DND-41 (cell line): Measurements from ENCODE around the gene TTBK1.

ENCODE experiments used
- ATAC-seq: fragments of 200-7000 bp; cut with Tn5 transposase; 3 replicates; pipeline ENCODE4 v1.9.1; 2021; ENCODE audit warnings: low read depth; ENCODE audit not compliant: insufficient read depth
- DNase-seq: peaks from one replicate; pipeline ENCODE4 v3.0.0-alpha.2; 2020
- H2AFZ ChIP-seq: 2 replicates; pipeline ENCODE4 v1.6.0; 2012; ENCODE audit warnings: low read depth, low read length
- H3K27ac ChIP-seq: 2 replicates; pipeline ENCODE4 v1.5.1; 2012; ENCODE audit warnings: low read length, inconsistent platforms
- H3K27me3 ChIP-seq: fragments of 200-600 bp; sonication (generic); 2 replicates; pipeline ENCODE4 v1.6.0; 2012; ENCODE audit warnings: low read length, mild to moderate bottlenecking, inconsistent platforms; ENCODE audit not compliant: insufficient read depth, poor library complexity
- H3K36me3 ChIP-seq: 2 replicates; pipeline ENCODE4 v1.5.1; 2012; ENCODE audit warnings: low read length, inconsistent platforms; ENCODE audit not compliant: insufficient read depth
- H3K4me1 ChIP-seq: 2 replicates; pipeline ENCODE4 v1.5.1; 2012; ENCODE audit warnings: mild to moderate bottlenecking, low read length; ENCODE audit not compliant: insufficient read depth
- H3K4me2 ChIP-seq: 2 replicates; pipeline ENCODE4 v1.6.0; 2012; ENCODE audit warnings: mild to moderate bottlenecking, moderate library complexity, low read length, inconsistent platforms; ENCODE audit not compliant: insufficient read depth
- H3K4me3 ChIP-seq, 2 experiments: fragments of 200-600 bp in 1 of 2; shearing (Covaris generic) in 1 of 2; 2 replicates each; pipeline ENCODE4 v1.5.1; 2012 to 2016; ENCODE audit warnings: inconsistent platforms in 2 of 2, low read length in 2 of 2, mild to moderate bottlenecking in 2 of 2, low read depth in 1 of 2, moderate library complexity in 1 of 2
- H3K79me2 ChIP-seq: 2 replicates; pipeline ENCODE4 v1.6.0; 2012; ENCODE audit warnings: low read length, inconsistent platforms; ENCODE audit not compliant: insufficient read depth
- H3K9ac ChIP-seq: 2 replicates; pipeline ENCODE4 v1.6.0; 2012; ENCODE audit warnings: low read depth, mild to moderate bottlenecking, inconsistent platforms, low read length, moderate library complexity
- H3K9me3 ChIP-seq: 2 replicates; pipeline ENCODE4 v1.5.1; 2012; ENCODE audit warnings: low read length, moderate library complexity, mild to moderate bottlenecking, inconsistent platforms; ENCODE audit not compliant: insufficient read depth, severe bottlenecking
- H4K20me1 ChIP-seq: 2 replicates; pipeline ENCODE4 v1.6.0; 2012; ENCODE audit warnings: low read length; ENCODE audit not compliant: insufficient read depth
- CTCF ChIP-seq: IDR thresholded peaks from 2 replicates; pipeline ENCODE4 v1.5.1; 2012; ENCODE audit warnings: borderline replicate concordance, low read length, moderate library complexity, mild to moderate bottlenecking; ENCODE audit not compliant: poor library complexity, severe bottlenecking; ENCODE audit errors: extremely low read depth
- EZH2 ChIP-seq: IDR thresholded peaks from 3 replicates; pipeline ENCODE4 v1.6.1; 2012; ENCODE audit warnings: borderline replicate concordance, low read depth, mild to moderate bottlenecking, moderate library complexity, low read length, inconsistent platforms; ENCODE audit not compliant: severe bottlenecking

The TTBK1 gene

GRCh38 chr6:43291708-43292107 lies 48.4 kb downstream of the TTBK1 start:
- ATAC-seq = no peak

GRCh38 chr6:43292341-43292740 lies 49.1 kb downstream of the TTBK1 start:
- Histone ChIP-seq H3K4me3 (no peak overlapping the region), H3K27me3 (peaks cover 8% of the 10 kb centered on the region), H3K9me3 (no peaks in the 10 kb centered on the region), H3K36me3 (no peaks in the 10 kb centered on the region), H2AFZ (no peak overlapping the region), H3K9ac (no peak overlapping the region), H3K79me2 (no peaks in the 10 kb centered on the region), H4K20me1 (no peaks in the 10 kb centered on the region), H3K27ac (no peak overlapping the region), H3K4me2 (no peak overlapping the region), H3K4me1 (no peaks in the 10 kb centered on the region)
- TF ChIP-seq EZH2 (no peak), CTCF (no peak)
- DNase-seq = no peak
- no peak for ATAC-seq

More at GRCh38 chr6:43291708-43292107, 48.4 kb downstream of the TTBK1 start:
- Histone ChIP-seq H3K9me3 (no peaks in the 10 kb centered on the region), H3K79me2 (no peaks in the 10 kb centered on the region), H3K27ac (no peak overlapping the region), H4K20me1 (no peaks in the 10 kb centered on the region), H3K36me3 (no peaks in the 10 kb centered on the region), H2AFZ (no peak overlapping the region), H3K4me1 (no peaks in the 10 kb centered on the region), H3K27me3 (peaks cover 4% of the 10 kb centered on the region), H3K4me2 (no peak overlapping the region), H3K4me3 (no peak overlapping the region), H3K9ac (no peak overlapping the region)
- TF ChIP-seq CTCF (no peak), EZH2 (no peak)
- no peak for DNase-seq

- H3K27me3 ChIP-seq = peaks cover 8% of the 10 kb centered on the region
- no peaks in the 10 kb centered on the region for H3K9me3 ChIP-seq
- no peaks in the 10 kb centered on the region for H3K36me3 ChIP-seq
- H3K27ac ChIP-seq = no peak overlapping the region
- DNase-seq (no peak), ATAC-seq (no peak)
- no peaks in the 10 kb centered on the region for H3K79me2 ChIP-seq
- H3K4me1 ChIP-seq = no peaks in the 10 kb centered on the region
- no peak overlapping the region for H3K4me2 ChIP-seq
- TF ChIP-seq CTCF (no peak), EZH2 (no peak)
- no peak overlapping the region for H2AFZ ChIP-seq
- no peak overlapping the region for H3K4me3 ChIP-seq
- no peaks in the 10 kb centered on the region for H4K20me1 ChIP-seq
- H3K9ac ChIP-seq = no peak overlapping the region
These were observed 49.6 kb downstream of the TTBK1 start for GRCh38 chr6:43292763-43293318.
